Measurements from ENCODE around the gene CACNA2D4. TPM values are rescaled to one million over a fixed set of nuclear protein-coding genes. Genes with fewer than 3 reads are reported as not detected.

Gene CACNA2D4
- total RNA-seq, 1 experiment from 2014 or later = 1.7 TPM

DNA sequence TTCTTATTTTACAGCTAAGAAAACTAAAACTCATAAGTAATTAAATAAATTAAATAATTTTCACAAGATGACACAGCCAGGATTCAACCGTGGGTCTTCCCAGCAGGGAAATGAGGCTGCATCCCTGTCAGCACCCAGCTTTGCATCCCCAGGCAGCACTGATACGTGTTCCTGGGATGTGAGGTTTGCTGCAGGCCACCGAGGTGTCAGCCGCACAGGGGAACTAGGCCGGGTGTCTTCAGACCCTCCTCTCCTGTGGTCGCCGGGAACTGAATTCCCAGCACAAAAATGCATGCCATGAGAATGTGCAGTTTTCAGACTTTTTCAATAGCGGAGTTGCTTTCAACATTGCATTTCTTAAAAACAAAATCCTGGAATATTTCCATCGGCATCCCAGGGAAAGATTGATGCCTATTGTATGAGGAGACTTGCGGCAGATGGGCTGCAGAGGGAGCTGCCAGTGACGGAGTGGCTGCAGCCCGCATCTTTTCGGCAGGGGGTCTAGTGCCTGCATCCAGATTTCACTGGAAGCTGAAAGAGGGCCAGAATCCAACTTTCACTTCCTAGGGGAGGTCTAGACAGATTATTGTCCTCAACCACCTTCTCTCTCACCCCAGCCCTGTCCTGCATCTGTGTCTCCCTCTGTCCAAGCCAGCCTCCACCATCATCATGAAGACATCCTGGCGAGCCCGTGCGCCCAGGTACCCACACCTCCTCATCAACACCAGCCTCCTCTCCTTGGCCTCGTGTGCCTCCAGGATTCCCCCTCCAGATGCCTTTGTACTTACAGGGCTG is 85.5 kb downstream of the CACNA2D4 start:
- BruUV-seq (replicated peaks) = no TSS peak
- intact Hi-C loops (cut with micrococcal nuclease) = no loop called here
- H3K4me2 ChIP-seq (ENCODE audit: low read length) = no peak overlapping the region
- H4K20me1 ChIP-seq (ENCODE audit: insufficient read depth) = no peaks in the 10 kb centered on the region; the same call in 1 of the 2 replicates
- no peak overlapping the region for H2AFZ ChIP-seq (ENCODE audit: low read depth, low read length, poor library complexity, severe bottlenecking)
- H3K4me3 ChIP-seq (replicated peaks in 1 of 2; ENCODE audit: low read depth in 1 of 2, low read length in 2 of 2) = no peak overlapping the region
- ChIA-PET RAD21 (ENCODE audit: low non-redundant PET in 1 of 2, low total read pairs in 2 of 2, uncharacterized antibody in 2 of 2, unreplicated experiment in 2 of 2) (no interaction called here), CTCF (no interaction called here), POLR2A (no interaction called here)
- peaks cover 13% of the 10 kb centered on the region for H3K27me3 ChIP-seq (ENCODE audit: insufficient read depth, low read length)
- H3K9me3 ChIP-seq (ENCODE audit: control insufficient read depth in 1 of 2, insufficient read depth in 1 of 2, low read depth in 1 of 2, low read length in 2 of 2) = no peaks in the 10 kb centered on the region
- H3K27ac ChIP-seq (ENCODE audit: low read depth, low read length) = no peak overlapping the region
- TF ChIP-seq FOSL1 (IDR thresholded peaks at IDR 0.05; ENCODE audit: low read depth) (no peak), ATF3 (IDR thresholded peaks at IDR 0.05) (no peak), YY1 (IDR thresholded peaks at IDR 0.05; ENCODE audit: extremely low read depth, insufficient replicate concordance, low read depth, low read length) (no peak), POLR2AphosphoS5 (IDR thresholded peaks at IDR 0.05; ENCODE audit: low read depth, low read length) (no peak), SIN3A (IDR thresholded peaks at IDR 0.05; ENCODE audit: low read depth) (no peak), ELF1 (IDR thresholded peaks at IDR 0.05; ENCODE audit: borderline replicate concordance, low read depth) (no peak), RAD21 (IDR thresholded peaks at IDR 0.05; ENCODE audit: low read depth) (no peak)
- H3K79me2 ChIP-seq (ENCODE audit: insufficient read depth, low read length) = no peaks in the 10 kb centered on the region
- ATAC-seq (no peak), DNase-seq (ENCODE audit: low read depth, low spot score) (no peak)
- no peaks in the 10 kb centered on the region for H3K36me3 ChIP-seq (ENCODE audit: control insufficient read depth in 1 of 2, insufficient read depth in 2 of 2, low read length in 2 of 2)
- no peaks in the 10 kb centered on the region for H3K9me2 ChIP-seq (ENCODE audit: insufficient read depth)
- no peaks in the 10 kb centered on the region for H3K4me1 ChIP-seq (ENCODE audit: control insufficient read depth in 1 of 2, insufficient read depth in 2 of 2, low read length in 2 of 2)
- H3K9ac ChIP-seq (ENCODE audit: low read length) = no peak overlapping the region
